Measurements from ENCODE around the gene FHIT.

- no peak for TF ChIP-seq EP300 (IDR thresholded peaks at IDR 0.05)
- TF ChIP-seq CTCF (IDR thresholded peaks at IDR 0.05), result no peak
- TF ChIP-seq POLR2AphosphoS5 (IDR thresholded peaks at IDR 0.05), result no peak
Measured at GRCh38 chr3:59970796-59971195, 1280.5 kb downstream of the FHIT start.
